Stimulated activated CD4-positive, alpha-beta T cell treated with anti-CD3 and anti-CD28 coated beads, Interleukin-4, amount 100 ng/mL, for 24 hours (primary cell): ENCODE data around the gene STK33.

Source experiments
- DNase-seq: peaks from one replicate; pipeline ENCODE4 v3.0.0-alpha.2; 2020

STK33 gene

GRCh38 chr11:8352103-8352875 lies 241.7 kb downstream of the STK33 start:
- DNase-seq: no peak

DNA sequence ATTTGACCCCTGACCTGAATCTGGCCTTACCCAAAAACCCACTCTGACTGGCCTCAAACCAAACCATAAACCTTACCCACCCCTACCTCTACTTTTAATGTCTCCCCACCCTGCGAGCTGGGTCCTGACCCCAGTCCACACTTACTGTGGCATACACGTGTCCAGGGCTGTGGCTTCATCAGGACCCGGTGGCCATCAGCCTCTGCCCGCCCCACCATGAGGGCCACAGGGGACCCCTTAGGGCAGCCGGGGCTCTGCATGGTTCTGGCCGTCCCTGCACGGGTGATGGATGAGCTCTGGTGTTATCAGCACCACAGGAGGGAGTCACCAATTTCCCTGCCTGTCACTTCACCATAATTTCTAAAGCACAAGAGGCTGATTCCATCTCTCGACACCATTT lies 242.8 kb downstream of the STK33 start:
- no peak for DNase-seq

GRCh38 chr11:8347978-8348377 lies 246.1 kb downstream of the STK33 start:
- DNase-seq: no peak

GRCh38 chr11:8346157-8346755 lies 247.8 kb downstream of the STK33 start:
- DNase-seq: no peak

- no peak for DNase-seq
Measured at GRCh38 chr11:8345179-8345578, 248.8 kb downstream of the STK33 start.

GRCh38 chr11:8344346-8344745 lies 249.7 kb downstream of the STK33 start:
- DNase-seq: no peak

DNA sequence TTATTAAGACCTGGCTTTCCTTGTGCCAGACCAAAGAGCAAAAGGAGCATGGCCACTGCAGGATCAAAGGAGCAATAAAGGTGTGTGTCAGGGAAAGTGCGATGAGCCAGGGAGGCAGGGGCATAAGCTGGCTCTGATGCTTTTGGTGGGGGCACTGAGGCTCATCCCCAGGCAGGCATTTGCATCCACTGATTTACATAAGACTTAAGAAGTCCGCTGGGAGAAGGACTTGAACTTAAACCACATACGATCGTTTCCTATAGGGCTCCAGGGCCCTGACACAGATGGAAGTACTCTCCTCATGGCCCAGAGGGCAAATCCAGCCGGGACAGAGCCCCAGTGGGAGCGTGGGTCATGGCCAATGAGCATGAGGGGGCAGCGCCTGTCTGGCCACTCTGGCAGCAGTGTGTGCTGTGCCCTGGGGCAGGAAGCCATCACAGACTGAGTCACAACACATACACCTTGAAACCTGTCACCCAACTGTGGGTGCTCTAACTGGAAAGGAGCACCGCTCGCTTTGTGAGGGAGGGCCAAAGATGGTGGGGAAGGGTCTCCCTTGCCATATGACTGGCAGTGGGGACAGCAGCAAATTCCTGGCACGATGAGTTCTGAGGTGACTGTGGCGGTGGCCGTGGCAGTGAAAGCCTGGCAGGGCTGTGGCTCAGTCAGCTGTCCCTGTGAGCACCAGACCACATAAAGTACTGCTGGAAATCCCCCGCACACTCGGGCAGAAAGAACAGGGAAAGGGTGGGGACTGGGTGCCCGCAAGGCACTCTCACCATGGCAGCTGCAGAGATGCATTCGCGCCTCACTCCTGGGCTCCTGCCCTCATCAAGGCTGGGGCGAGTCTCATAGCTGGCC lies 251.0 kb downstream of the STK33 start:
- no peak for DNase-seq

GRCh38 chr11:8341996-8342395 lies 252.0 kb downstream of the STK33 start:
- no peak for DNase-seq
